Endothelial cell of umbilical vein (primary cell): ENCODE data around the gene RAD51B.

Source experiments
- EZH2 ChIP-seq: IDR thresholded peaks from 2 replicates; pipeline ENCODE4 v1.6.1; 2012; ENCODE audit warnings: borderline replicate concordance, low read depth, mild to moderate bottlenecking, moderate library complexity, low read length, inconsistent platforms; ENCODE audit not compliant: severe bottlenecking
- JUN ChIP-seq: IDR thresholded peaks from 2 replicates; pipeline ENCODE4 v1.6.1; 2011; ENCODE audit warnings: borderline replicate concordance, low read depth; ENCODE audit not compliant: insufficient read length, insufficient read depth
- MAX ChIP-seq: IDR thresholded peaks from 2 replicates; pipeline ENCODE4 v1.6.1; 2011; ENCODE audit not compliant: insufficient read depth, insufficient read length
- POLR2A ChIP-seq: IDR thresholded peaks from 2 replicates; pipeline ENCODE4 v1.6.1; 2012; ENCODE audit warnings: low read depth, mild to moderate bottlenecking, control low read depth, low read length
- POLR2AphosphoS5 ChIP-seq: IDR thresholded peaks from 2 replicates; pipeline ENCODE4 v1.6.1; 2012; ENCODE audit warnings: low read depth, mild to moderate bottlenecking, control low read depth, low read length, moderate library complexity; ENCODE audit not compliant: insufficient read depth
- TF ChIP-seq, protein P1 (sequence below), 2 donors: IDR thresholded peaks; 1 replicate in 1 of 2; 2 replicates in 1 of 2; pipeline ENCODE4 v1.5.1; 2011; ENCODE audit warnings: low read length in 2 of 2, mild to moderate bottlenecking in 2 of 2, moderate library complexity in 2 of 2, control low read depth in 1 of 2, inconsistent platforms in 1 of 2, low read depth in 1 of 2; ENCODE audit not compliant: insufficient read depth in 1 of 2; ENCODE audit errors: extremely low read depth in 1 of 2

GRCh38 chr14:68523326-68523610, 703.7 kb downstream of the RAD51B start:
- TF ChIP-seq, protein P1, sequence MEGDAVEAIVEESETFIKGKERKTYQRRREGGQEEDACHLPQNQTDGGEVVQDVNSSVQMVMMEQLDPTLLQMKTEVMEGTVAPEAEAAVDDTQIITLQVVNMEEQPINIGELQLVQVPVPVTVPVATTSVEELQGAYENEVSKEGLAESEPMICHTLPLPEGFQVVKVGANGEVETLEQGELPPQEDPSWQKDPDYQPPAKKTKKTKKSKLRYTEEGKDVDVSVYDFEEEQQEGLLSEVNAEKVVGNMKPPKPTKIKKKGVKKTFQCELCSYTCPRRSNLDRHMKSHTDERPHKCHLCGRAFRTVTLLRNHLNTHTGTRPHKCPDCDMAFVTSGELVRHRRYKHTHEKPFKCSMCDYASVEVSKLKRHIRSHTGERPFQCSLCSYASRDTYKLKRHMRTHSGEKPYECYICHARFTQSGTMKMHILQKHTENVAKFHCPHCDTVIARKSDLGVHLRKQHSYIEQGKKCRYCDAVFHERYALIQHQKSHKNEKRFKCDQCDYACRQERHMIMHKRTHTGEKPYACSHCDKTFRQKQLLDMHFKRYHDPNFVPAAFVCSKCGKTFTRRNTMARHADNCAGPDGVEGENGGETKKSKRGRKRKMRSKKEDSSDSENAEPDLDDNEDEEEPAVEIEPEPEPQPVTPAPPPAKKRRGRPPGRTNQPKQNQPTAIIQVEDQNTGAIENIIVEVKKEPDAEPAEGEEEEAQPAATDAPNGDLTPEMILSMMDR (IDR thresholded peaks at IDR 0.05; ENCODE audit: extremely low read depth in 1 of 2, insufficient read depth in 1 of 2, low read depth in 1 of 2, low read length in 2 of 2) = no peak
- no peak for TF ChIP-seq POLR2A
- TF ChIP-seq POLR2AphosphoS5 = no peak
- TF ChIP-seq EZH2 = no peak
- TF ChIP-seq MAX = no peak
- no peak for TF ChIP-seq JUN
